ENCODE data around the gene LRRC37A2.
"Not testable (repeated sequence)": the region's sequence is repeated elsewhere in the genome, so short reads cannot be mapped to it uniquely, and the experiment has no call there.

LRRC37A2 gene

DNA sequence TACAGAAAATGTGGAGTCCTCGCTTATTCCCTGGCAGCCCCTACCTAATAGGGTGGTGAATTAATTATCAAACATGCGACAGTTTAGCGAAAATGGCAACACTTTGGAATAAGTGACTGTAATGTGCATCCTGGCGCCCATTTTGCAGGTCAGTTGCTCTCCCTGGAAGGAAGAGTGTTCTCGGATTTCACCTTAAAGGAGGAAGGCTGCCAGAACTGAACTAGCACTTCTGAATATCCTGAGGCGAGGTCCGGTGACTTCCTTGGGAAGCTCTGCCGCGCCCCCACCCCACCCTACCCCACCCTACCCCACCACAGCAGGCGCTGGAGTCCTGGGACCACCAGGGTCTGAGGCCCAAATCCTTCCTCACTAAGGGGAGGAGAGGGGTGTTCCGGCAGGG lies at the start of gene LRRC37A2:
Gene LRRC37A2, plus strand, starts transcription at position 301 of the 400 bp plus-strand sequence. CDS start 245 bp downstream, outside the sequence.
- TF ChIP-seq, protein P1, sequence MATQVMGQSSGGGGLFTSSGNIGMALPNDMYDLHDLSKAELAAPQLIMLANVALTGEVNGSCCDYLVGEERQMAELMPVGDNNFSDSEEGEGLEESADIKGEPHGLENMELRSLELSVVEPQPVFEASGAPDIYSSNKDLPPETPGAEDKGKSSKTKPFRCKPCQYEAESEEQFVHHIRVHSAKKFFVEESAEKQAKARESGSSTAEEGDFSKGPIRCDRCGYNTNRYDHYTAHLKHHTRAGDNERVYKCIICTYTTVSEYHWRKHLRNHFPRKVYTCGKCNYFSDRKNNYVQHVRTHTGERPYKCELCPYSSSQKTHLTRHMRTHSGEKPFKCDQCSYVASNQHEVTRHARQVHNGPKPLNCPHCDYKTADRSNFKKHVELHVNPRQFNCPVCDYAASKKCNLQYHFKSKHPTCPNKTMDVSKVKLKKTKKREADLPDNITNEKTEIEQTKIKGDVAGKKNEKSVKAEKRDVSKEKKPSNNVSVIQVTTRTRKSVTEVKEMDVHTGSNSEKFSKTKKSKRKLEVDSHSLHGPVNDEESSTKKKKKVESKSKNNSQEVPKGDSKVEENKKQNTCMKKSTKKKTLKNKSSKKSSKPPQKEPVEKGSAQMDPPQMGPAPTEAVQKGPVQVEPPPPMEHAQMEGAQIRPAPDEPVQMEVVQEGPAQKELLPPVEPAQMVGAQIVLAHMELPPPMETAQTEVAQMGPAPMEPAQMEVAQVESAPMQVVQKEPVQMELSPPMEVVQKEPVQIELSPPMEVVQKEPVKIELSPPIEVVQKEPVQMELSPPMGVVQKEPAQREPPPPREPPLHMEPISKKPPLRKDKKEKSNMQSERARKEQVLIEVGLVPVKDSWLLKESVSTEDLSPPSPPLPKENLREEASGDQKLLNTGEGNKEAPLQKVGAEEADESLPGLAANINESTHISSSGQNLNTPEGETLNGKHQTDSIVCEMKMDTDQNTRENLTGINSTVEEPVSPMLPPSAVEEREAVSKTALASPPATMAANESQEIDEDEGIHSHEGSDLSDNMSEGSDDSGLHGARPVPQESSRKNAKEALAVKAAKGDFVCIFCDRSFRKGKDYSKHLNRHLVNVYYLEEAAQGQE (IDR thresholded peaks at IDR 0.05; ENCODE audit: low read depth) = not testable (repeated sequence)
- TF ChIP-seq YY1 (IDR thresholded peaks at IDR 0.05; ENCODE audit: low read depth); EP300 (IDR thresholded peaks at IDR 0.05; ENCODE audit: borderline replicate concordance): not testable (repeated sequence)

DNA sequence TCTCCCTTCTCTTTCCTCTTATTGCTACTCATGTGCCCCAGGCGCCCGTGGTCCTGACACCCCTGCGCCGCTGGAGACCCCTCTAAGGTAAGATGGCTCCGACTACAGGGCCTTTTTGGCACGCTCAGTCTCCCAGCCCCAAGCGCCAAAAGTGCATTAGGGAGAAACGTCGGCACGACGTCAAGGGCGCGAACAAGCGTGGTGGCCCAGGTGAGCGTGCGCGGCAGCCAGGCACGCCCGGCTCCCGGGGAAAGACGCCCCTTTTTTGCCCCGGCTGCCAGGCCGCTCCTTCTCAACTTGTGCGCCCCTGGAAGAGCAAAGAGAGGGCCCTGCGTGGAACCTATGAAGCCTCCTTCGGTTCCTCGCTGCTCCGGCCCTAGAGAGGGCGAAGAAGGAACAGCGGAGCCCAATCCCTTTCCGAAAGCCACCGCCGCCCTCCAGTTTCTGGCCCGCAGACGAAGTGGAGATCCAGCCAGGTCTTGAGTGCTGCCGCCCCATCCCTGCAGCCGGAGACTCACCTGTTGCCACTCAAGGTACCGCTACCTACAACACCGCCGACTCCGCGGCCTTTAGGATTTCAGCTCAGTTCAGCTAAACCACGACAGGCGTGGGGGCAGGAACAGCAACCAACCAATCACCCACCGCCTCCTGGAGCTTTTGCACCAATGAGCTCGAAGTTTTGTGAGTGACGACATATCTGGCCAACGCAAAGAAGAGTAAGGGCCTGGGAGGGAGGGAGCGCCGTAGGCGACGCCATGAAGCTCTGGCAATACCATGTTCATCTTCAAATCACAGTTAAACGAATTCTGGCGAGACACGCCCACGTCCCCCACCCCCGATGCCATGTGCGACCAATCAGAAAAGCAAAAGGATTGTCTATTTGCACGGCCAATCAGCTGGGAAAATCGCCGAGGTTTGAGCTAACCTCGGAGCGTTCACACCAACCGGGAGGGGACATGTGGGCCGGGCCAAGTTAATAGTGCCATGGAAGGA lies 67.1 kb downstream of the LRRC37A2 start, which contains the start of gene ARL17A:
Gene ARL17A, minus strand, starts transcription at position 609 of the 993 bp plus-strand sequence. CDS start 3,369 bp downstream, outside the sequence.
- TF ChIP-seq TAF1, RAD21 (IDR thresholded peaks at IDR 0.05; ENCODE audit: low read depth): not testable (repeated sequence)
- TF ChIP-seq, protein P2, sequence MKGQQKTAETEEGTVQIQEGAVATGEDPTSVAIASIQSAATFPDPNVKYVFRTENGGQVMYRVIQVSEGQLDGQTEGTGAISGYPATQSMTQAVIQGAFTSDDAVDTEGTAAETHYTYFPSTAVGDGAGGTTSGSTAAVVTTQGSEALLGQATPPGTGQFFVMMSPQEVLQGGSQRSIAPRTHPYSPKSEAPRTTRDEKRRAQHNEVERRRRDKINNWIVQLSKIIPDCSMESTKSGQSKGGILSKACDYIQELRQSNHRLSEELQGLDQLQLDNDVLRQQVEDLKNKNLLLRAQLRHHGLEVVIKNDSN (IDR thresholded peaks at IDR 0.05) = not testable (repeated sequence)

DNA sequence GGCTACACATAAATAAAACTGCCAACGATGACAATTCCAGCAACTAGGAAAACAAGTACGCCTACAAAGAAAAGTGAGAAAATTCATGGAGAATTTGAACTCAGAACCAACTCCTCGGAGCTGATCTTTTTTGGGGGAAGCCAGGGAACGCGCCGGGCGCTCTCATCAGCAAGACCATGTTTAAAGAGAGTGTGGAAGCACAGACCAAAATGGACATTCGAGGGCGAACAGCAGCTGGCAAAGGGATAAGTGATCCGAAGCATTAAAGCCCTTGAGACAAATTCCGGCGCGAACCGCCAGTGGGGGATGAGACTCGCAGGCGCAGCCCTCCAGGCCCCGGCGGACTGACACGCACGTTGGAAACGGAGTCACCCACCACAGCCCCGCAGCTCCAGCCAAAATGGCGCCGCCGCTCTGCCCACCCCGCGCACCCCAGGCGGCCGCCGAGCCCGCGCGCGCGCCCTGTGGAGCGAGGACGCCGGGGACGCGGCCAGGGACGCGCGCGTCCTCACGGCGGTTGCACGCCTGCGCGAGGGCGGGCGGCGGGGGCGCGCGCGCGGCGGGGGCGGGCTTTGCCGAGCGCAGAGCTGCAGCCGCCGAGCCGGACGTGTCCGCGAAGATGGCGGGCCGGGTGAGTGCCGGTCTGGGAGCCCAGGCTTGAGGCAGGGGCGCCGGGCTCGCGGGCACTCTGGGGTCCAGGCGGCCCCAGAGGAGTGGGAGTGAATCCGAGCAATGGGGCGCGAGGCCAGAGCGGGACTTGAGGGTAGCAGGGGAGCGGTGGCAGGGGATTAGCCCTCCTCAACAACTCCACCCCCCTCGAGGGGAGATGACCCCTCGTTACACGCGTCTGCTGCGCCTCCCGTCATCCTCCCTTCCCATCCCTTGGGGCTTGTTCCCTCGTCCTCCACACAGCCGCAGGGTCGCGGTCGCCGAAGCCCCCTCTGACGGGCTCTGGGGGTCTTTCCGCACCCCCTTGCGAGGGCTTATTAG lies 78.2 kb downstream of the LRRC37A2 start, which contains the start of gene NSF:
Gene NSF, plus strand, starts transcription at position 513 of the 990 bp plus-strand sequence. Its CDS starts 107 bp downstream, at position 620.
- not testable (repeated sequence) for TF ChIP-seq RAD21 (IDR thresholded peaks at IDR 0.05; ENCODE audit: low read depth); TCF12 (IDR thresholded peaks at IDR 0.05; ENCODE audit: low read depth); EP300 (IDR thresholded peaks at IDR 0.05; ENCODE audit: borderline replicate concordance)
